NOMO-1 treated with DMSO at 0.1 percent for 48 hours (cell line): ENCODE measurements around the gene MYADML2.

Experiments
- DNase-seq: peaks from one replicate; lab custom pipeline; 2025; ENCODE audit not compliant: unreplicated experiment; lab: John Stamatoyannopoulos, UW

Gene MYADML2

DNA sequence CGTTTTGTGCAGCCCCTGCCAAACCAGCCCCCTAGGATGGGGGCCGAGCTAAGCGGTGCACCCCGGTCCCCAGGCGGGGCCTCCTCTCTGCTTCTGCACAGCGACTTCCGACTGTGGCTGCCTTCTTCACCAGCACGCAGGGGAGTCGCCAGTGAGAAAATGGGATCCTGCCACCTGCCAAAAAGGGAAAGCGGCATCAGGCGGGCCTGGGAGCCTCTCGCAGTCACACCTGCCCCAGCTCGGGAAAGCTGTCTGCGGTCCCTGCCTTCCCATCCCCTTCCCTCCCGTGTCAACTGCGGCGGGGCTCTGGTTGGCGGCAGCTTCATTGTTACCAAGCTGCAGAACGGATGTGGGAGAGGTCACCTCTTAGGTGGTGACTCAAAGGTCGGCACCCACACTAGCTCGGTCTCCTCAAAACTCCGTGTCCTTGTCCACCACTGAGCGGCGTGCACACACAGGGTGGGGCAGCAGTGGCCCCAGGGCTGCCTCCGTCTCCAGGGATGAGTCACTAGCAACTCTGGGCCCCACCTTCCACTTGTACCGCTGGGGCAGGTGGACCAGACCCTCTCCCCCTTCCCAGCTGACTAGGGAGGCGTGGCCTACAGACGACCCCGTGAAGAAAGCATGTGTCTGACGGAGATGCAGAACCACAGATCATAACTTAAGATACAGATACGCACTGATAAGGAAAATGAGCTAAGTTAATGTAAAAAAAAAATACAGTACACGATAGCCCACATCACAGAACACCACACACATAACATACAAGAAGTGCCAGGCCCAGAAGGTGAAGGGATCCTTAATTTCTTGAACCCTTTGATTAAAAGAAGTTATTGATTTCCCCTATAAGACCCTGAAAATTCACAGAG is 34.4 kb downstream of the MYADML2 start:
- DNase-seq = no peak

DNA sequence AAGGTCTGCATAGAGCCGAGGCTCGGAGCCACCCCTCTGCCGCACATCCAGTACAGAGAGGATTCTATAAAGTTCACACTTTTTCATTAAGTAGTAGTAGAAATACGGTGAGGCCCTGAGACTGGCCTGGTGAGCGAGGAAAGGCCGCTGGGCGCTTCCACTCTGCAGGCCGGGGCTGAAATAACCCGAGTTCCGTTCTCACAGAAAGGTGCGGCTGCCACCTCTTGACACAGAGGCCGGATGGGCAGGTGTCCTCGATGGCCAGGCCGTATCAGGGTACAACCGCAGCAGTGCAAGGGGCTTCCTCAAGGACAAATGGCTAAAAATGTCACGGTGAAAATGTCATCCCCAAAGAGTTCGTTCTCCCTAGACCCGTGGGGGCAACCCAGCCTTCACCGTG is 35.1 kb downstream of the MYADML2 start:
- DNase-seq = no peak

GRCh38 chr17:81911277-81911961 is 35.6 kb downstream of the MYADML2 start, which contains the start of gene PCYT2:
Gene PCYT2, minus strand, starts transcription at chr17:81911399. Its CDS starts 44 bp downstream, at chr17:81911355.
- peak; percentile 73 for DNase-seq

- no peak for DNase-seq
Observed at GRCh38 chr17:81910840-81911276, 36.2 kb downstream of the MYADML2 start.

DNA sequence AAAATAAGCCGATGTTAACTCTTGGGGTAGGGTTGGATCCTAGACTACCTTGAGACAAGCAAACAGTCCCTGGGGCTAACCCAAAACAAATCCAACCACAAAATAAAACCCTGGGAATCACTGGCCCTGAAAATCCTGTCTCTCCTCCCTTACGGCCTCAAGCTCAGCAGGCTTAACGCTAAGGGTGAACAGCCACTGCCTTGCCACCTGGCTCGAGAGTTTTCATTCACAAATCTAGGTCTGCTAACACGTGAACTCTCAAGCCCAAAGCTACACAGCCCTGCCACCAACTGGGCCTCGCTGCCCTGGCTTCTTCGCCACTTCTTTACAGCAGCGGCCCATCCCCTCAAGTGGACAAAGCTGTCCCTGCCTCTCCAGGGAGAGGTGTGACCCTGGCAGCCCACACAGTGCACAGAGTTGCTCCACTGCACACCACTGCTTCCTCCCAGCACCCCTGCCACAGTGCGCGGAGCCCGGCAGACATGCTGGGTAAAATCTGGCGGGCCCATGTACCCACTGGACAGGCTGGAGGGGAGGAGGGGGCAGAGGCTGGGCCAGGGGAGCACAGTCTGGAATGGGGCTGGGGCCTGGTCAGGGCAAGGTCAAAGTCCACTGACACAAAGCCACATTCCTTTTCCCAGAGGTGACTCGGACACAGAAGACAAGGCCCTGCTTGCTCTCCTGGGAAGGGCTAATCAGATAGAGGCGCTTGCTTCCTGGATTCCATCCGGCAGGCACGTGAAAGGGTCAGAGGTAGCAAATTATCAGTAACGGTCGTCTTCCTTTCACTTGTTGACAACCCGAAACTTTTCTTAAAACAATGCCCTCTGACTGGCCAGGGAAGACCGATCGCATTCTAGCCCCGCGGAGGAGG is 36.8 kb downstream of the MYADML2 start:
- no peak for DNase-seq

GRCh38 chr17:81909231-81909630 is 37.8 kb downstream of the MYADML2 start:
- DNase-seq = no peak

DNA sequence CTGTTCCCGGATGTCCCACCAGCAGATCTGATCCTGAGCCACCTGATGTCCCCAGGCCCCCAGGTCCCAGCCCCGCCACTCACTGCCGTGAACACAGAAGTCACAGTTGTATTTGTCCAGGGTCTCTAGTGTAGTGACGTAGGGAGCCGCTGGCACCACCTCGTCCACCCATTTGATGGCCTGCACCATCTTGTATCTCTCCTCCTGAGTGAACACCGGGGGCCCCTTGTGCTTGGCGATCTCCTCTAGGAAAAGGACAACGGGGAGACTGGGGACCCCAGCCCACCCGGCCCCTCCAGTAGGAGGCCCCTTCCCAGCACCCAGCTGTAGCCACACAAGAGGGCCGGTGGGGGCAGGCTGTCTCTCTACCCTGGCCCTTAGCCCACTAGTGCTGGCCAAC is 38.2 kb downstream of the MYADML2 start:
- no peak for DNase-seq

DNA sequence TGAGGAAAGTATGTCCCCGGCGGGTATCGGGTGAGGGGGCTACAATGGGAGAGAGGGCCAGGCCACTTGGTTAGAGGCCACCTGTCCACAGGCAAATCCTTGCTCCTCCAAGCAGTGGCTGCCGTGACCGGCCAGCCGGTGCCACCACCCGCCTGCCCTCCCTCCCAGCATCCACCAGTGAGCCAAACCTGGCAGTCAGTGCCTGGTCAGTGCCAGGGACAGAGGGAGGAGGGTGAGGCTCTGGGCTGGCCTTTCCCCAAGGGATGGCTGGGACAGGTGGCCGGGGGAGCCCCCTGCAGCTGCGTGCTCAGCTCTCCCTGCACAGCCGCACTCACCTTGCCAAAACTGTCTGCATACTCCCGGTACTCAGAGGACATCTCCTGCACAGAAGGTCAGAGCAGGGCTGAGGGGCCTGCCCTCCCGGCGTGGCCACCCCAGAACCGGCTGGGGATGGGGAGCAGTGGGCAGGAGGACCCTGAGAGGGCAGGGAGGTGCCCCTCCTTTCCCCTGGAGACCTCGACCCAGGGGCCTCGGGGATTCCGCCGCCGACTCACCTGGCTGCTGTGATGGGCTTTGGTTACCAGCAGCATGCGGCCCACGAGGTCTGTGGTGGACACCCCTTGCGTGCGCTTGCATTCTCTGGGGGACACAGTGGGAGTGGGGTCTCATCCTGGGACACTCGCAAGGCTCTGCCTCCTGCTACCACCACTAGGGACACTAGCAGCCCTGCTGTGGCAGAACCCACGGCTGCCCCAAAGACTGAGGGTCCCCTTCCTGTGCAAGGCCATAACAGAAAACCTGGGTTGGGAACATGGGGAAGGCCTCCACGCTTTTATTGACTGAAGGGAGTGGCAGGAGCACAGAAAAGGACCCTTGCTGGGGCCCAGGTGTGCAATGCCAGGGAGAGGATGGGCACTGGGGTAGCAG is 39.6 kb downstream of the MYADML2 start:
- DNase-seq = no peak

- no peak for DNase-seq
Observed at GRCh38 chr17:81906476-81907218, 40.4 kb downstream of the MYADML2 start.

DNA sequence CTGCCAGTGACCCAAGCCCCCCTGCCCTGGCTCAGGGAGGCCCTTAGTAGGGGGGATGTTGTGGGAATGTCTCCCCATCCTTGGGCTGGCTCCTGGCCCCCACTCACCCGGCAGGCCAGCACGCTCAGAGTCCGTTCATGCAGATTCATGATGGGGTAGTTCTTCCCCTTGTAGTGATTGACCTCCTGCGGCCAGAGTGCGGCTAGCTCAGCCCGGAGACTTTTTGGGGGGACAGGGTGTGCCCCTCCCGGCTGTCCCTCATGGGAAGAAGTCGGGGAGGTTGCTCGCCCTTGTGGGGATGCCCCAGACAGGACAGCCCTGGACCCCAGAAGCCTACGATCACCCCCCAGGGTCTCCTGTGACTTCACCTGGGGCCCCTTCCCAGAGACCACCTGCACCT is 41.0 kb downstream of the MYADML2 start:
- DNase-seq = no peak

GRCh38 chr17:81905424-81905875 is 41.6 kb downstream of the MYADML2 start:
- DNase-seq = no peak

- no peak for DNase-seq
Observed at GRCh38 chr17:81904600-81905423, 42.2 kb downstream of the MYADML2 start.

GRCh38 chr17:81903896-81904599 is 43.0 kb downstream of the MYADML2 start:
- no peak for DNase-seq

DNA sequence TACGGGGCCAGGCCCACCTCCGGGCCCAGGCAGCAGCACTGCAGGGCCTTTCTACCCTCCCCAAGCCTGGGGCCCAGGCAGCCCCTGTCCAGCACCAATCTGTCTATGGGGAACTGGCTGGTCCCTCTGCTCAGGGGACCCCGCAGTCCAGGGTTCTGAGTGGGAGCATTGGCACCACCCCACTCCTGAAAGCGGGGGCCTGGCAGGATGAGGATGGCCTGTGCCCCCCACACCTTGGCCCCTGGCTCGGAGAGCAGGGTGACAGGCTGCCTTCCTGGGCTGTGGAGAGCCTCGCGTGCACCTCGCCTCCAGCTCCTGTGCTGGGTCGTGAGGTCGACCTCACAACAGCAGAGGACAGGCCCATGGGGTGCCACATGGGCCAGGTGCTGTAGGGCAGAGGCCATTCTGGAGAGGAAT is 43.6 kb downstream of the MYADML2 start:
- DNase-seq = no peak

DNA sequence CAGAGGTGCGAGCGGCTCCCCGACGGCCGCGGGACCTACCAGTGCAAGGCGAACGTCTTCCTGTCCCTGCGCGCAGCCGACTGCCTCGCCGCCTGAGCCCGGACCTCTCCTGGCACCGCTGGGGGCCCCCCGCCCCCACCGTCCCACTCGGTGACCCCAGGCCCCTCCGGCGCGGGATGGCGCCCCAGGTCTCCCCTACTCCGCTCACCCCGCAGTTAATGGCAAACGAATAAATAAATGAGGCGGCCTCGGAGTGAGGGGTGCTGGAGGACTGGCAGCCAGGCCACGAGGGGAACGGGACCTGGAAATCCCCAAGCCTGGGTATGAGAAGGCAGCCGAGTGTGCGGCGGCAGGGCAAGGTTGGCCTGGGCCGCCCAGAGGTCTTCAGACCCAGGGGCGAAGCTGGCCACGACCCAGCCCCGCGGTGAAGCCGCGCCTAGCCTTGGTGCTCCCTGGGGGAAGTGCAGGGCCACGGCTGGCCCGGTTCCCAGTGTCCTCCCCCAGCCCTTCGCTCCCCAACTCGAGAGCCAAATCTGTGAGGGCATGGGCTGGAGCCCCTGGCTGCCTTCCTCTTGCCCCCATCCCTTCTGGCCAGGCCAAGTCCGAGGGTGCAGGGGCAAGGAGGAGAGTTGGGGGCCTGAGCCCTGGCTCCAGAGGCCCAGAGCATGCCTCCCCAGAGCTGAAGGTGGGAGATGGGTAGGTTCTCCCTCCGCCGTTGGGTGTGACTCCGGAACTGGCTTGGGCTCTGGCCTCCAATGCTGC is 44.2 kb downstream of the MYADML2 start:
- no peak for DNase-seq

GRCh38 chr17:81902023-81902652 is 44.9 kb downstream of the MYADML2 start, which contains the start of gene NPB:
Gene NPB, plus strand, starts transcription at chr17:81902238. Its CDS starts 40 bp downstream, at chr17:81902278.
- no peak for DNase-seq
